K562 (cell line): ENCODE data around the gene CLSTN1. TPM values are rescaled to one million over a fixed set of nuclear protein-coding genes. Genes with fewer than 3 reads are reported as not detected.

Source experiments
- ATAC-seq: fragments of 200-7000 bp; cut with Tn5 transposase; 3 replicates; pipeline ENCODE4 v1.9.1; 2020; ENCODE audit warnings: moderate library complexity
- BruUV-seq: library from RNA; stranded (reverse); fragments of 400-500 nt; replicated peaks from 2 replicates; lab custom pipeline; 2021; lab: Mats Ljungman, UMichigan
- CTCF ChIA-PET: fragments of 300-600 bp; formaldehyde crosslinking; extraction: SDS; loops from one replicate; lab custom pipeline; 2021; ENCODE audit warnings: low intra/inter-chr PET ratio; lab: Yijun Ruan, JAX
- POLR2A ChIA-PET: fragments of 300-600, 350-650 bp; sonication (Branson Sonifier 250); formaldehyde crosslinking; extraction: SDS; loops from one replicate; lab custom pipeline; 2021; ENCODE audit warnings: antibody characterized with exemption, inconsistent platforms; lab: Yijun Ruan, JAX
- DNase-seq, 4 experiments: peaks; one replicate each; pipeline versions ENCODE4 v3.0.0 to v3.0.0-alpha.2; 2011 to 2018; ENCODE audit warnings: low spot score in 3 of 4, mixed read lengths in 3 of 4; ENCODE audit errors: extremely low read depth in 1 of 4
- FAIRE-seq: peaks from 2 replicates; lab custom pipeline; 2011; peaks lifted over from hg19 to GRCh38; lab: Jason Lieb, UNC
- H2AFZ ChIP-seq: 2 replicates; pipeline ENCODE4 v1.6.0; 2011; ENCODE audit warnings: low read depth, low read length, control low read depth, inconsistent platforms
- H3K27ac ChIP-seq: fragments of 200-600 bp; 3 replicates; pipeline ENCODE4 v1.8.0; 2011; ENCODE audit warnings: low read depth, mild to moderate bottlenecking, control low read depth, inconsistent platforms, low read length, moderate library complexity, mixed read lengths; ENCODE audit errors: extremely low read depth
- H3K27me3 ChIP-seq, 2 experiments: fragments of 300-600 bp in 1 of 2; 2 replicates in 1 of 2; 3 replicates in 1 of 2; pipeline versions ENCODE4 v1.6.0 to v1.8.0; 2011; ENCODE audit warnings: inconsistent platforms in 2 of 2, low read length in 2 of 2, mild to moderate bottlenecking in 1 of 2, mixed read lengths in 1 of 2, moderate library complexity in 1 of 2; ENCODE audit not compliant: control insufficient read depth in 2 of 2, insufficient read depth in 2 of 2
- H3K36me3 ChIP-seq: fragments of 300-600 bp; 3 replicates; pipeline ENCODE4 v1.8.0; 2011; ENCODE audit warnings: mild to moderate bottlenecking, low read length, inconsistent platforms; ENCODE audit not compliant: control insufficient read depth, insufficient read depth
- H3K4me1 ChIP-seq, 2 experiments: fragments of 200-600 bp in 1 of 2; replicated peaks in 1 of 2; 2 replicates in 1 of 2; 3 replicates in 1 of 2; pipeline versions ENCODE4 v1.5.1 to v1.8.0; 2011; ENCODE audit warnings: inconsistent platforms in 2 of 2, low read length in 2 of 2, mild to moderate bottlenecking in 1 of 2, mixed read lengths in 1 of 2, moderate library complexity in 1 of 2; ENCODE audit not compliant: control insufficient read depth in 2 of 2, insufficient read depth in 2 of 2
- H3K4me2 ChIP-seq: 2 replicates; pipeline ENCODE4 v1.6.1; 2011; ENCODE audit warnings: low read length, control low read depth, inconsistent platforms, mixed read lengths; ENCODE audit not compliant: insufficient read depth
- H3K4me3 ChIP-seq: fragments of 200-600 bp; sonication (generic), shearing (Covaris generic); 2 replicates; pipeline ENCODE4 v1.5.1; 2016; ENCODE audit warnings: control low read depth, inconsistent platforms
- H3K79me2 ChIP-seq: fragments of 200-600 bp; 3 replicates; pipeline ENCODE4 v1.8.0; 2011; ENCODE audit warnings: low read length, inconsistent platforms; ENCODE audit not compliant: control insufficient read depth, insufficient read depth
- H3K9ac ChIP-seq, 2 experiments: 2 replicates each; pipeline versions ENCODE4 v1.6.0 to v1.6.1; 2011; ENCODE audit warnings: low read depth in 2 of 2, low read length in 2 of 2, control low read depth in 1 of 2, inconsistent platforms in 1 of 2, mild to moderate bottlenecking in 1 of 2, mixed read lengths in 1 of 2; ENCODE audit not compliant: insufficient read depth in 1 of 2
- H3K9me1 ChIP-seq: one replicate; pipeline ENCODE4 v1.6.0; 2011; ENCODE audit warnings: inconsistent platforms, mild to moderate bottlenecking, low read length, moderate library complexity; ENCODE audit not compliant: control insufficient read depth, insufficient read depth
- H3K9me3 ChIP-seq: replicated peaks from 2 replicates; pipeline ENCODE4 v1.5.1; 2011; ENCODE audit warnings: low read depth, low read length, inconsistent platforms; ENCODE audit not compliant: control insufficient read depth, insufficient read depth
- H4K20me1 ChIP-seq: replicated peaks from 2 replicates; pipeline ENCODE4 v1.6.1; 2011; ENCODE audit warnings: low read length, inconsistent platforms, mixed read lengths; ENCODE audit not compliant: control insufficient read depth, insufficient read depth
- DPF2 ChIP-seq: fragments of 450-650 bp; IDR thresholded peaks from 2 replicates; pipeline ENCODE4 v1.6.1; 2016
- GMEB1 ChIP-seq: fragments of 250-450 bp; sonication (Bioruptor Pico); IDR thresholded peaks from 2 replicates; pipeline ENCODE4 v1.4.0; 2020; ENCODE audit warnings: mild to moderate bottlenecking
- HIVEP1 ChIP-seq: fragments of 250-450 bp; sonication (Bioruptor Pico); IDR thresholded peaks from 2 replicates; pipeline ENCODE4 v1.4.0; 2020; ENCODE audit warnings: mild to moderate bottlenecking
- MITF ChIP-seq: IDR thresholded peaks from 2 replicates; pipeline ENCODE4 v1.6.1; 2014; ENCODE audit warnings: antibody characterized with exemption
- PCBP1 ChIP-seq: fragments of 200-400 bp; formaldehyde crosslinking; IDR thresholded peaks from 2 replicates; pipeline ENCODE4 v1.6.1; 2018; ENCODE audit warnings: mild to moderate bottlenecking, low read depth, low read length; ENCODE audit not compliant: poor library complexity, severe bottlenecking
- PRPF4 ChIP-seq: fragments of 200-400 bp; formaldehyde crosslinking; IDR thresholded peaks from one replicate; pipeline ENCODE4 v1.6.1; 2017; ENCODE audit warnings: low read length, low read depth, mild to moderate bottlenecking; ENCODE audit not compliant: insufficient read depth, poor library complexity, severe bottlenecking
- PURB ChIP-seq: sonication (generic); formaldehyde crosslinking; IDR thresholded peaks from 2 replicates; pipeline ENCODE4 v1.9.0; 2021; ENCODE audit warnings: low read depth, mild to moderate bottlenecking, missing genetic modification reagents
- SPI1 ChIP-seq: IDR thresholded peaks from 2 replicates; pipeline ENCODE4 v1.6.1; 2011; ENCODE audit warnings: low read depth, low read length, control low read depth, borderline replicate concordance
- TEAD1 ChIP-seq, 2 experiments: fragments of 450-650 bp in 1 of 2; sonication (generic) in 1 of 2; formaldehyde crosslinking; IDR thresholded peaks; 2 replicates each; pipeline versions ENCODE4 v1.4.0 to v1.8.0; 2020 to 2022; ENCODE audit warnings: mild to moderate bottlenecking in 2 of 2, missing genetic modification reagents in 1 of 2
- TEAD2 ChIP-seq: fragments of 450-650 bp; IDR thresholded peaks from 2 replicates; pipeline ENCODE4 v1.6.1; 2016; ENCODE audit warnings: missing genetic modification characterization, control low read depth, missing compliant biosample characterization
- ZNF217 ChIP-seq: sonication (generic); formaldehyde crosslinking; IDR thresholded peaks from 2 replicates; pipeline ENCODE4 v1.8.0; 2022; ENCODE audit warnings: mild to moderate bottlenecking, missing genetic modification reagents
- ZZZ3 ChIP-seq: fragments of 450-650 bp; IDR thresholded peaks from 2 replicates; pipeline ENCODE4 v1.6.1; 2016; ENCODE audit warnings: antibody characterized with exemption, mild to moderate bottlenecking, moderate library complexity
- WGBS: fragments of 100-300 bp; shearing (Covaris generic); methylation state at CpG from one replicate; pipeline ENCODE4 v1.1.6; 2016; ENCODE audit warnings: low coverage, mixed read lengths; ENCODE audit not compliant: insufficient coverage; ENCODE audit errors: missing lambda C conversion rate; 5-methylcytosine and 5-hydroxymethylcytosine counted together
- in situ Hi-C: fragments of 300-500 bp; cut with MboI; formaldehyde crosslinking; loops from 4 replicates; pipeline ENCODE4 v1.15.0; 2018; ENCODE audit warnings: inconsistent platforms, mixed read lengths
- intact Hi-C: fragments of 100-400 bp; cut with micrococcal nuclease; formaldehyde crosslinking; loops from 2 replicates; pipeline ENCODE4 v1.14.2; 2022
- polyA plus RNA-seq, 8 experiments: library from polyadenylated mRNA; depleted of rRNA in 4 of 8; stranded (reverse) in 5 of 8; unstranded in 3 of 8; fragments of >200 nt; fragmentation: Nextera tagmentation in 2 of 8; fragmentation: Illumina TruSeq in 1 of 8; extraction: Ambion mirVana in 2 of 8; extraction: Trizol in 1 of 8; gene quantifications; 2 replicates each; pipeline versions ENCODE4 v1.2.1 to v1.2.3, GENCODE V29; 2011 to 2014; ENCODE audit warnings: inconsistent platforms in 1 of 8, missing spikeins in 1 of 8
- total RNA-seq, 7 experiments: library from RNA; depleted of rRNA in 6 of 7; stranded (reverse); fragments of >200 nt in 6 of 7; fragmentation: Illumina TruSeq in 2 of 7; extraction: Trizol in 2 of 7; gene quantifications; 2 replicates each; pipeline versions ENCODE4 v1.2.1 to v1.2.3, GENCODE V29; 2011 to 2021; ENCODE audit warnings: low replicate concordance in 1 of 7

CLSTN1 gene
- total and polyA plus RNA-seq, 9 of the 15 experiments (the other 6 are each of a cell fraction or from before 2014, with no cell fraction given), result 1.1 to 32.5 (median 13.3) TPM

- peaks cover 21% of the 10 kb centered on the region for H3K79me2 ChIP-seq
- TF ChIP-seq GMEB1 (CRISPR knock-in tag) (no peak), PURB (CRISPR knock-in tag) (no peak), SPI1 (0 out of 2 replicates have a peak, but pooled peaks have one; percentile 14), PRPF4 (no peak), TEAD2 (no peak), PCBP1 (peak; percentile 27), DPF2 (no peak), ZNF217 (CRISPR knock-in tag) (no peak), ZZZ3 (no peak), MITF (no peak), TEAD1 (CRISPR knock-in tag; IDR thresholded peaks at IDR 0.05) (no peak), HIVEP1 (CRISPR knock-in tag) (no peak)
Measured at GRCh38 chr1:9720785-9721605, 102.8 kb downstream of the CLSTN1 start.

More at GRCh38 chr1:9720785-9721605, 102.8 kb downstream of the CLSTN1 start:
- POLR2A ChIA-PET, result interaction anchor here (0.5 to 2.5 kb wide), 8 partner anchors 9 to 493 kb away, joined by 3 to 10 read pairs (median 3); no protein-coding TSS in a partner anchor
- no peaks in the 10 kb centered on the region for H3K27me3 ChIP-seq
- BruUV-seq, result no TSS peak
- peak overlapping the region; percentile 37; the same call in 1 of the 2 replicates for H2AFZ ChIP-seq
- peak overlapping the region in 1 of 2 experiments; percentile 76; a peak in 2 of 4 replicates for H3K9ac ChIP-seq
- peaks cover 3% of the 10 kb centered on the region for H3K9me1 ChIP-seq
- no peak overlapping the region for H3K4me3 ChIP-seq
- intact Hi-C loops, result loop anchor here (1.0 to 5.0 kb wide), 2 partner anchors 94 to 146 kb away; no protein-coding TSS in a partner anchor
- peaks cover 38 to 82% of the 10 kb centered on the region in 2 experiments for H3K4me1 ChIP-seq
- ATAC-seq (no peak), FAIRE-seq (no peak), DNase-seq (no peak)
- no peak overlapping the region for H3K27ac ChIP-seq
- in situ Hi-C loops, result no loop called here
- no peaks in the 10 kb centered on the region for H3K9me3 ChIP-seq
- no peaks in the 10 kb centered on the region for H4K20me1 ChIP-seq
- peaks cover 50% of the 10 kb centered on the region; the same call in 2 of the 3 replicates for H3K36me3 ChIP-seq
- WGBS, result 88% methylated on average over 28 of the region's 34 CpGs
- no peak overlapping the region for H3K4me2 ChIP-seq
- CTCF ChIA-PET, result interaction anchor here (0.5 to 0.7 kb wide), 2 partner anchors 70 to 95 kb away, joined by 3 read pairs; no protein-coding TSS in a partner anchor
